Measurements from ENCODE around the gene INSIG2.

The INSIG2 gene

GRCh38 chr2:118106926-118107325 lies 18.7 kb downstream of the INSIG2 start:
- peaks cover 23% of the 10 kb centered on the region for H3K36me3 Mint-ChIP-seq
- H3K27ac Mint-ChIP-seq: no peak overlapping the region
- no peaks in the 10 kb centered on the region for H3K9me3 Mint-ChIP-seq
- H3K4me1 Mint-ChIP-seq: no peaks in the 10 kb centered on the region
- H3K27me3 Mint-ChIP-seq: no peaks in the 10 kb centered on the region
- no peak overlapping the region for H3K4me3 Mint-ChIP-seq

DNA sequence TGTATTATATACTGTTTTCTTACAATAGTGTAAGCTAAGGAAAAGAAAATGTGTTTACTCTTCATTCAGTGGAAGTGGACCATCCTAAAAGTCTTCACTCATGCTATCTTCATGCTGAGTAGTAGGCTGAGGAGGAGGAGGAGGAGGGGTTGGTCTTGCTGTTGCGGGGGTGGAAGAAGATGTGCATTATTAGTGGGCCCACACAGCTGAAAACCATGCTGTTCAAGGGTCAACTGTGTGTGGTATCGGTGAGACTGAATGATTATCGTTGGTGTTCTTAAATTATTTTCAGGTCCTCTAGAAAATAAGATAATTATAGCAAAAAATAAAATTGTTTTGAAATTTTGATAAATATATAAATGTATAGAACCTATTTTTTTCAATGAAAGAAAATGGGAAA lies 22.0 kb downstream of the INSIG2 start:
- no peaks in the 10 kb centered on the region for H3K27me3 Mint-ChIP-seq
- H3K9me3 Mint-ChIP-seq: no peaks in the 10 kb centered on the region

DNA sequence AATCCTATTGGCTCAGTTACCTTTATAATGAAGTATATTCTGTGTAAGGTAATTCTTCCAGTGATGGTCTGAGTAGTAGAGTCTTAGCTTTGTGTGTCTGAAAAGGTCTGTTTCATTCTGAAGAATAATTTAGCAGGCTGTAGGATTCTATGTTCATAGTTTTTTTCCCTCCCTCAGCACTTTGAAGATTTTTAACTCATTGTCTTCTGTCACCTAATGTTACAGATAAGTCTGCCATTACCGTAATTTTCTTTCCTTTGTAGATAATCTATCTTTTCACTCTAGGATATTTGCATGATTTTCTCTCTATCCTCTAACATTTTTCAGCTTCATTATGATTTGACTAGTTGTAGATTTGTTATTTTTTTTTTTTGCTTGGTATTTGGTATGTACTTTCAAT lies 22.7 kb downstream of the INSIG2 start:
- Mint-ChIP-seq H3K27me3 (no peaks in the 10 kb centered on the region), H3K4me3 (no peak overlapping the region), H3K9me3 (no peaks in the 10 kb centered on the region), H3K4me1 (peaks cover 4% of the 10 kb centered on the region), H3K36me3 (peaks cover 22% of the 10 kb centered on the region), H3K27ac (no peak overlapping the region)

More for the DNA sequence above, 22.0 kb downstream of the INSIG2 start:
- peaks cover 4% of the 10 kb centered on the region for H3K4me1 Mint-ChIP-seq
- H3K27ac Mint-ChIP-seq: no peak overlapping the region
- peaks cover 22% of the 10 kb centered on the region for H3K36me3 Mint-ChIP-seq
- no peak overlapping the region for H3K4me3 Mint-ChIP-seq

GRCh38 chr2:118112771-118113334 lies 24.6 kb downstream of the INSIG2 start:
- H3K4me3 Mint-ChIP-seq: no peak overlapping the region
- H3K36me3 Mint-ChIP-seq: peaks cover 15% of the 10 kb centered on the region

GRCh38 chr2:118114863-118115262 lies 26.6 kb downstream of the INSIG2 start:
- H3K4me3 Mint-ChIP-seq: no peak overlapping the region
- H3K4me1 Mint-ChIP-seq: peaks cover 4% of the 10 kb centered on the region
- no peaks in the 10 kb centered on the region for H3K27me3 Mint-ChIP-seq
- no peak overlapping the region for H3K27ac Mint-ChIP-seq
- H3K9me3 Mint-ChIP-seq: no peaks in the 10 kb centered on the region
- H3K36me3 Mint-ChIP-seq: peaks cover 12% of the 10 kb centered on the region

More at GRCh38 chr2:118112771-118113334, 24.6 kb downstream of the INSIG2 start:
- Mint-ChIP-seq H3K27me3 (no peaks in the 10 kb centered on the region), H3K9me3 (no peaks in the 10 kb centered on the region), H3K4me1 (peaks cover 4% of the 10 kb centered on the region), H3K27ac (no peak overlapping the region)

GRCh38 chr2:118115761-118116160 lies 27.5 kb downstream of the INSIG2 start:
- Mint-ChIP-seq H3K9me3 (no peaks in the 10 kb centered on the region), H3K27me3 (no peaks in the 10 kb centered on the region), H3K4me3 (no peak overlapping the region), H3K27ac (no peak overlapping the region), H3K36me3 (peaks cover 11% of the 10 kb centered on the region), H3K4me1 (peaks cover 4% of the 10 kb centered on the region)

DNA sequence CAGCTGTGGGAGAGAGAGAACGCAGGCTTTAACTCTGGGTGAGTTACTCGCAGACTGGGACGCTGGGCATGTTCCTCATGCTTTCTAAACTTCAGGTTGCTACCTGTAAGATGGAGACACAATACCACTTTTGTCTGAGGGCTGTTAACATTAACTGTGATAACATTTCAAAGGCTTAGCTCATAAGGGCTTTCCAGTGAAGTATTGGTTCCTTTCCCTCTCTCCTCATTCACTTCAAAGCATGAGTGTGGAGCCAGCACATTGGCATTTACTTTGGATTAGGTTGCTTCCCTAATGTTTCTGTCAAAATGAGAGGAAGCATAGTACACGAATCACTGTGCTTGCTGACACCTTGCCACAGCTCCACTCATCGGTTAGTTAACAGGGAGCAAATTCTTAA lies 30.2 kb downstream of the INSIG2 start:
- H3K9me3 Mint-ChIP-seq: no peaks in the 10 kb centered on the region
- H3K4me3 Mint-ChIP-seq: no peak overlapping the region
- H3K27ac Mint-ChIP-seq: no peak overlapping the region
- no peaks in the 10 kb centered on the region for H3K27me3 Mint-ChIP-seq
- H3K4me1 Mint-ChIP-seq: no peaks in the 10 kb centered on the region
- no peaks in the 10 kb centered on the region for H3K36me3 Mint-ChIP-seq

DNA sequence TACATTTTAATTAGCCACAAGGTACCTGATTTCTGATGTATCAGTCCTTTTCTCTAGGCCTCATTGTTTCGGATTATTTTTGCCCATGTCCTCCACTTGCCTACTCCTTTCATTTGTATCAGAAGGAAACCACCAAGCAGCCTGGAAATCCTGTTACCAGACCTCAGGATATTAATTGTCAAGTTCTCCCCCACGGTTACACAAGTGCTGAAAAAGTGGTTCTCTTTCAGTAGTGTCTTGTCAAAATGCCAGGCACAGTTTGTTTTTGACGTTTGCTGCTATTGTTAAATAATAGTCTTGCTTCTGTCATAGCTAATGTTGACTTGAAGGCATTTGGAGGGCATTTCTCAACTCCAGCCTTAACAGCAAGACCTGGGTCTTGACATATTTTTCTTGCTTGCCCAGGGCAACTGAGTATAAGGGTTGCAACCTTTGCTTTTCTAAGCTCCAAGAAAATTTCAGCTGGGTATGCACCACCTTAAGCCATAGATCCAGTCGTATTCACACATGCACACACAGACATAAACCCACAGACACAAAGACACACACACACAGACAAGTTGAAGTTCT lies 31.0 kb downstream of the INSIG2 start:
- no peaks in the 10 kb centered on the region for H3K36me3 Mint-ChIP-seq
- H3K27ac Mint-ChIP-seq: no peak overlapping the region
- no peaks in the 10 kb centered on the region for H3K4me1 Mint-ChIP-seq
- H3K9me3 Mint-ChIP-seq: no peaks in the 10 kb centered on the region
- H3K4me3 Mint-ChIP-seq: no peak overlapping the region
- H3K27me3 Mint-ChIP-seq: no peaks in the 10 kb centered on the region

DNA sequence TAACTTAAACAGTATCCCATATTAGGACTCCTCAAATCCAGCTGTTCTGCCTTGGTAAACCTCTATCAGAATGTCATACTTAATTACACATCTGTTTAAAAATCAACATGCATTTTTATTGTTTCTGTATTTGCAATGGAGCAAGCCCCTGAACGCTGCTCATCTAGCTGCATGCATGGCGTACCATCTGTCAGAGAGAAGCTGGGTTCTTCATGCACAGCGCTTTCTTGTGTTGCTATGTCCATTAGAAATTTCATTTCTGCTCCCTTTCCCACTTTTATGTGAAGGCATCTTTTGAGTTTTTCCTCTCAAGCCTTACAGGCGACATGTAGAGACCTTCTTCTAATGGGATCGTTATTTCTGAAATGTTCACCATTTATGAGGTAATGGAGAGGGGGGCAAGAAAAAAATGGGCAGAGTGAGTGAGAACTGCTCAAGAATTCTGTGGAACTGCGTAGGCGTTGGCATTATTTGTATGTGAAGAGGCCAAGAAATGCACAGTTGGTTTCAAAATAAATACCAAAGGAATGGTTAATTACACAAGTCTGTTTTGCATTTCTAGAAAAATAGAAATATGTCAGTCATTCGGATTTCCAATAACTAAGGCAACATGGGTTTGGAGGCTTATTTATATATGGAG lies 31.6 kb downstream of the INSIG2 start:
- H3K4me3 Mint-ChIP-seq: no peak overlapping the region
- H3K9me3 Mint-ChIP-seq: no peaks in the 10 kb centered on the region
- no peaks in the 10 kb centered on the region for H3K36me3 Mint-ChIP-seq
- no peak overlapping the region for H3K27ac Mint-ChIP-seq
- H3K27me3 Mint-ChIP-seq: peaks cover 2% of the 10 kb centered on the region
- no peaks in the 10 kb centered on the region for H3K4me1 Mint-ChIP-seq

DNA sequence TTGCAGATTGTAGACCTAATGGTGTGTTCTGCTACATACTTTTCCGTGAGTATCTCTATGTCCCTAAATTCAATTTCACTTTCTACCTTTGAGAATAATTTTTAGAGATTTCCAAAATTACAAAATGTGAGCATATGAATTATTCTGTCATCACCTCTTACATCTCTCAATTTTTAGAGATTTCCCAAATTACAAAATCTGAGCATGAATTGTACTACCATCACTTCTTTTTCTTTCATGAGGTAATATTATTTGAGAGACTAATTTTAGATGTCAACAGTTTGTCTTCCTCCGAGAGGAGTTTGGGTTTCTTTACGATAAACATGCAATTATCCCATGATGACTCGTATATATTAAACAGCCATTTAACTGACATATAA lies 32.1 kb downstream of the INSIG2 start:
- H3K4me1 Mint-ChIP-seq: no peaks in the 10 kb centered on the region
- no peaks in the 10 kb centered on the region for H3K9me3 Mint-ChIP-seq
- no peak overlapping the region for H3K4me3 Mint-ChIP-seq
- peaks cover 4% of the 10 kb centered on the region for H3K27me3 Mint-ChIP-seq
- H3K27ac Mint-ChIP-seq: no peak overlapping the region
- no peaks in the 10 kb centered on the region for H3K36me3 Mint-ChIP-seq

DNA sequence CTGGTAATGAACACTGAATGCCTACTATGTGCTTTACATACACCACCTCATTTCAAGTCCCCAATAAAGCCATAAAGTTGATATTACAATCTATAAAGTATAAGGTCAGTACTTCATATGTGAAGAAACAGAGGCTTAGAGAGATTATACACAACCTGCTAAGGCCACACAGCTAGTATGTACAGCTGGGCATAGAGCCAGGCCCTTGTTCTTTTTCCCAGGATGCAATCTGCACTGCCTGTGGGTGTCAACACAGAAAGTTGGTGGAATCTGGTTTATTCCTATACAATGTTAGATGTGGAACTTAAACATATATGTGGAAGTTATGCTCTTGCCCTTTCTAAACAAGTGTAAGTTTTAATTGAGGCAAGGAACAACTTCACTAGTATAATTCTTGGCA lies 32.8 kb downstream of the INSIG2 start:
- peaks cover 7% of the 10 kb centered on the region for H3K27me3 Mint-ChIP-seq
- H3K4me1 Mint-ChIP-seq: no peaks in the 10 kb centered on the region
- no peaks in the 10 kb centered on the region for H3K36me3 Mint-ChIP-seq
- H3K4me3 Mint-ChIP-seq: no peak overlapping the region
- no peaks in the 10 kb centered on the region for H3K9me3 Mint-ChIP-seq
- no peak overlapping the region for H3K27ac Mint-ChIP-seq

GRCh38 chr2:118121986-118122524 lies 33.8 kb downstream of the INSIG2 start:
- H3K4me1 Mint-ChIP-seq: no peaks in the 10 kb centered on the region
- no peaks in the 10 kb centered on the region for H3K36me3 Mint-ChIP-seq
- H3K9me3 Mint-ChIP-seq: no peaks in the 10 kb centered on the region
- H3K27ac Mint-ChIP-seq: no peak overlapping the region
- peaks cover 7% of the 10 kb centered on the region for H3K27me3 Mint-ChIP-seq
- H3K4me3 Mint-ChIP-seq: no peak overlapping the region

GRCh38 chr2:118122594-118123281 lies 34.5 kb downstream of the INSIG2 start:
- Mint-ChIP-seq H3K4me3 (no peak overlapping the region), H3K27ac (no peak overlapping the region), H3K9me3 (no peaks in the 10 kb centered on the region), H3K4me1 (no peaks in the 10 kb centered on the region), H3K36me3 (no peaks in the 10 kb centered on the region), H3K27me3 (peaks cover 14% of the 10 kb centered on the region)

GRCh38 chr2:118123561-118124232 lies 35.4 kb downstream of the INSIG2 start:
- Mint-ChIP-seq H3K27ac (no peak overlapping the region), H3K4me3 (no peak overlapping the region), H3K9me3 (no peaks in the 10 kb centered on the region), H3K27me3 (peaks cover 20% of the 10 kb centered on the region), H3K36me3 (no peaks in the 10 kb centered on the region), H3K4me1 (no peaks in the 10 kb centered on the region)

- Mint-ChIP-seq H3K4me3 (no peak overlapping the region), H3K27me3 (peaks cover 22% of the 10 kb centered on the region), H3K9me3 (no peaks in the 10 kb centered on the region), H3K4me1 (no peaks in the 10 kb centered on the region), H3K27ac (no peak overlapping the region), H3K36me3 (peaks cover 1% of the 10 kb centered on the region)
Measured at GRCh38 chr2:118124288-118124891, 36.1 kb downstream of the INSIG2 start.
